AG04450 (cell line): Measurements from ENCODE around the gene CCDC71. TPM values are rescaled to one million over a fixed set of nuclear protein-coding genes. Genes with fewer than 3 reads are reported as not detected.

Experiments
- CTCF ChIA-PET: fragments of 300-600, 350-600 bp; formaldehyde crosslinking; extraction: SDS; loops from one replicate; lab custom pipeline; 2022; ENCODE audit warnings: antibody characterized with exemption, inconsistent platforms; lab: Charles Lee
- POLR2A ChIA-PET: fragments of 350-600 bp; formaldehyde crosslinking; extraction: SDS; loops from one replicate; lab custom pipeline; 2021; ENCODE audit warnings: antibody characterized with exemption, inconsistent platforms; lab: Yijun Ruan, JAX
- DNase-seq: peaks from one replicate; pipeline ENCODE4 v3.0.0-alpha.2; 2011; ENCODE audit warnings: low read depth, low spot score
- H3K27ac ChIP-seq: one replicate; pipeline ENCODE4 v1.5.1; 2012; ENCODE audit warnings: low read depth, low read length, control low read depth
- H3K27me3 ChIP-seq: one replicate; pipeline ENCODE4 v1.6.0; 2012; ENCODE audit warnings: low read length; ENCODE audit not compliant: control insufficient read depth, insufficient read depth
- H3K4me3 ChIP-seq: 2 replicates; pipeline ENCODE4 v1.5.1; 2011; ENCODE audit warnings: mild to moderate bottlenecking, low read depth, low read length, control low read depth
- H3K9me3 ChIP-seq: 2 replicates; pipeline ENCODE4 v1.5.1; 2012; ENCODE audit warnings: low read length; ENCODE audit not compliant: control insufficient read depth, insufficient read depth
- polyA plus RNA-seq: library from polyadenylated mRNA; depleted of rRNA; stranded (reverse); fragments of >200 nt; gene quantifications from 2 replicates; pipeline ENCODE4 v1.2.3, GENCODE V29; 2011
- TF ChIP-seq, protein P1 (sequence below): IDR thresholded peaks from 2 replicates; pipeline ENCODE4 v1.5.1; 2011; ENCODE audit warnings: low read depth, low read length, control low read depth, inconsistent platforms

The CCDC71 gene
- polyA plus RNA-seq, 1 experiment, result 19.6 TPM

DNA sequence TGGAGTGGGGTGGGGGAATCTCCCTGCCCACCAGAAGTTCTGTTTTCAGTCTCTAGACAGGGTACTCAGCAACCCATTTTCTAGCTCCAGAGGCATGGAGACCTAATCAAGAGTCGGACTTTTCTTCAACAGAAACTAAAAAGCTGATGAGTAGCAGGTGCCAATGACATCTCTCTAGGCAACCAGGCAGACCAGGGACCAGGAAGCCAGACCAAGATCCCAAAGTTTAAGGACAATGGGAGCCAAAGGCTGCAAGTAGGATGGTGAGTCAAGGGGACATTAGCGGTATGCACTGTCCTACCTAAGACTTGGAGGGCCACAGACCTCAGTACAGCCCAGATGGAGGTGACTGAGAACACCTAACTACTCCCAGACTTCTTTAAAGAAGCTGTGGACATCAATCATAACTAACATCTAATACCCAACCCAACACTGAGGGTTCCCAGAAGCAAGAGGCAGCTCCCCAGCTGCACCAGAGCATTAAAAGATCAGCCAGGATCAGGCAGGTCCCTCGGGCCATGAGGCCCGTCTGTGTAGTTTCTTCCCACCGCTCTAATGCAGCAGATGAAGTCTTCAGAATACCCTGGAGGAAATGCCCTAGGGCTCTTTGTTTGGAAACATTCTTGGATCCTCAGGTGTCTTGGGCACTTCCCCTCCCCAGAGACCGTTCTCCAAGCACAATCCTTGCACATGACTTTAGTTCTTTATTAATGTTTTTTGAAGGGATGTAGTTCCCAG lies 979 bp downstream of the CCDC71 start:
- CTCF ChIA-PET, result interaction anchor here (1.1 to 1.2 kb wide), 2 partner anchors 9 to 285 kb away, joined by 3 to 4 read pairs; no protein-coding TSS in a partner anchor
- H3K27me3 ChIP-seq, result no peaks in the 10 kb centered on the region
- H3K4me3 ChIP-seq, result peak overlapping the region; percentile 94
- POLR2A ChIA-PET, result interaction anchor here (0.7 kb wide), 1 partner anchor 11 kb away, joined by 3 read pairs; no protein-coding TSS in a partner anchor
- H3K27ac ChIP-seq, result no peak overlapping the region
- no peak for DNase-seq
- H3K9me3 ChIP-seq, result no peaks in the 10 kb centered on the region; the same call in 1 of the 2 replicates
- TF ChIP-seq, protein P1, sequence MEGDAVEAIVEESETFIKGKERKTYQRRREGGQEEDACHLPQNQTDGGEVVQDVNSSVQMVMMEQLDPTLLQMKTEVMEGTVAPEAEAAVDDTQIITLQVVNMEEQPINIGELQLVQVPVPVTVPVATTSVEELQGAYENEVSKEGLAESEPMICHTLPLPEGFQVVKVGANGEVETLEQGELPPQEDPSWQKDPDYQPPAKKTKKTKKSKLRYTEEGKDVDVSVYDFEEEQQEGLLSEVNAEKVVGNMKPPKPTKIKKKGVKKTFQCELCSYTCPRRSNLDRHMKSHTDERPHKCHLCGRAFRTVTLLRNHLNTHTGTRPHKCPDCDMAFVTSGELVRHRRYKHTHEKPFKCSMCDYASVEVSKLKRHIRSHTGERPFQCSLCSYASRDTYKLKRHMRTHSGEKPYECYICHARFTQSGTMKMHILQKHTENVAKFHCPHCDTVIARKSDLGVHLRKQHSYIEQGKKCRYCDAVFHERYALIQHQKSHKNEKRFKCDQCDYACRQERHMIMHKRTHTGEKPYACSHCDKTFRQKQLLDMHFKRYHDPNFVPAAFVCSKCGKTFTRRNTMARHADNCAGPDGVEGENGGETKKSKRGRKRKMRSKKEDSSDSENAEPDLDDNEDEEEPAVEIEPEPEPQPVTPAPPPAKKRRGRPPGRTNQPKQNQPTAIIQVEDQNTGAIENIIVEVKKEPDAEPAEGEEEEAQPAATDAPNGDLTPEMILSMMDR, result no peak

DNA sequence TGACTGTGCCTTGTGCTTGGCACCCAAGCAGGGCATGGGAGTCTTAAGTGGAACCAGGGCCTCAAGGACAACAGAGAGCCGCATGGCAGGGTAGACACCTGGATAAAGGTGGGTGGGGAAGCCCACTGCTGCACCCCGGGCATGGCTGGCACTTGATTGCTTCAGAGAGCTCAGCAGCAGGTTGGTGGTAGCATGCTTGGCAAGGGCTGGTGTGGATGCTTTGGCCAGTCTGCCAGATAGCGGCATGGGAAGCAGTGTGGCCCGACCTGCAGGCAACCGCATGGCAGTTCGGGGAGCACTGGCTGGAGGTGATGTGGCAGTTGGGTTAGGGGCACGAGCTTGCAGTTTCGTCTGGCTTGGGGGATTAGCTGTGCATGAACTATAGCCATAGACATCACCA lies 2.5 kb downstream of the CCDC71 start:
- DNase-seq, result no peak
- ChIA-PET CTCF (no interaction called here), POLR2A (no interaction called here)
- Histone ChIP-seq H3K27ac (no peak overlapping the region), H3K27me3 (no peaks in the 10 kb centered on the region), H3K4me3 (no peak overlapping the region), H3K9me3 (no peaks in the 10 kb centered on the region; the same call in 1 of the 2 replicates)
- TF ChIP-seq, protein P1, result no peak

DNA sequence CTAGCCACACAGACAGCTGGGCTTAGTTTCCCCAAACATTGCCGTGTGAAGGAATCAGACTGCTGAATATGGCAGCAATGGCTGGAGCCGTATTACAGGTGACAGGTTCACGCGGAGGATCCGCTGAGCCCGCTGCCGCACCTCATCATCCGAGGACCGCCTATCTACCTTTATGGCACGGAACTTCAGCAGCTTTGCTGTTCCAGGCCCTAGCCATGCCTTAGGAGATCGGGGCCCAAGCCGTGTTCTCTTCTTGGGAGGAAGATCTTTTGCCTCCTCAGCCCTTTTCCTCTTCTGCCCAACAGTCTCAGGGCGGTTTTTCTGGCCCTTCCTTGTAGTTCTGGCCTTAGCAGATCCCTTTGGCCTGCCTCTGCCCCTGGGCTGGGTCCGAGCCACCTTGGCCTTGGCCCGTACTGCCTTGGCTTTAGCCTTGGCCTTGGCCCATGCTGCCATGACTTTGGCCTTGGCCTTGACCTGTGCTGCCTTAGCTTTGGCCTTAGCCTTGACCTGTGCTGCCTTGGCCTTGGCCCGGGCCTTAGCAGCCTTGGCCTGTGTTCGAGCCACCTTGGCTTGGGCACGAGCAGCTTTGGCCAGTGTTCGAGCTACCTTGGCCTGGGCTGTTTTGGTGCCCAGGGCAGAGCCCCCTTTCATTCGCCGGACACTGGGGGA lies 3.2 kb downstream of the CCDC71 start:
- H3K27ac ChIP-seq, result no peak overlapping the region
- ChIA-PET POLR2A (interaction anchor here (0.6 kb wide), 1 partner anchor 278 kb away, joined by 3 read pairs; no protein-coding TSS in a partner anchor), CTCF (interaction anchor here (2.3 kb wide), 1 partner anchor 8 kb away, joined by 9 read pairs; the partner anchor contains the start of gene KLHDC8B)
- no peaks in the 10 kb centered on the region; the same call in 1 of the 2 replicates for H3K9me3 ChIP-seq
- no peaks in the 10 kb centered on the region for H3K27me3 ChIP-seq
- DNase-seq, result no peak
- TF ChIP-seq, protein P1, result no peak
- H3K4me3 ChIP-seq, result no peak overlapping the region

- ChIA-PET CTCF (interaction anchor here (2.3 kb wide), 1 partner anchor 9 kb away, joined by 9 read pairs; the partner anchor contains the start of gene KLHDC8B), POLR2A (interaction anchor here (0.6 kb wide), 1 partner anchor 279 kb away, joined by 3 read pairs; no protein-coding TSS in a partner anchor)
- no peaks in the 10 kb centered on the region; the same call in 1 of the 2 replicates for H3K9me3 ChIP-seq
- no peak for DNase-seq
- TF ChIP-seq, protein P1, result no peak
- no peak overlapping the region for H3K27ac ChIP-seq
- H3K4me3 ChIP-seq, result no peak overlapping the region
- H3K27me3 ChIP-seq, result no peaks in the 10 kb centered on the region
Observed at GRCh38 chr3:49161808-49162530, 4.2 kb downstream of the CCDC71 start.
